Measurements from ENCODE around the gene TMEM147. TPM values are rescaled to one million over a fixed set of nuclear protein-coding genes. Genes with fewer than 3 reads are reported as not detected.

The TMEM147 gene
- total RNA-seq, 1 donor from 2014 or later: 77.7 TPM

DNA sequence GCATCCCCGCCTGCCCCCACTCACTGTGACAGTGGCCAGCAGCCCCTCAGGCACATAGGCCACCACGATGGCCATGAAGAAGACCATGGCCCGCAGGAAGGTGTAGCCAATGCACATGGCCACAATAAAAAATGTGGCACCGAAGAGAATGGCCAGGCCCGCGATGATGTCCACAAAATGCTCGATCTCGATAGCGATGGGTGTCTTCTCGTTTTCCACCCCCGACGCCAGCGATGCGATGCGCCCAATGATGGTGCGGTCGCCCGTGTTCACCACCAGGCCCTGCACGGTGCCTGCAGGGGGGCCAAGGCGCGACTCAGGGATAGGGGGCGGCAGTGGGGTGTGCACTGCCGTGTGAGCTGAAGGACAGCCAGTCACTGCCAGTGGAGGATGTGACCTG, 14.4 kb downstream of the TMEM147 start:
- DNase-seq (no peak), ATAC-seq (no peak)
- no peak overlapping the region for H3K27ac ChIP-seq
- TF ChIP-seq, protein P1, sequence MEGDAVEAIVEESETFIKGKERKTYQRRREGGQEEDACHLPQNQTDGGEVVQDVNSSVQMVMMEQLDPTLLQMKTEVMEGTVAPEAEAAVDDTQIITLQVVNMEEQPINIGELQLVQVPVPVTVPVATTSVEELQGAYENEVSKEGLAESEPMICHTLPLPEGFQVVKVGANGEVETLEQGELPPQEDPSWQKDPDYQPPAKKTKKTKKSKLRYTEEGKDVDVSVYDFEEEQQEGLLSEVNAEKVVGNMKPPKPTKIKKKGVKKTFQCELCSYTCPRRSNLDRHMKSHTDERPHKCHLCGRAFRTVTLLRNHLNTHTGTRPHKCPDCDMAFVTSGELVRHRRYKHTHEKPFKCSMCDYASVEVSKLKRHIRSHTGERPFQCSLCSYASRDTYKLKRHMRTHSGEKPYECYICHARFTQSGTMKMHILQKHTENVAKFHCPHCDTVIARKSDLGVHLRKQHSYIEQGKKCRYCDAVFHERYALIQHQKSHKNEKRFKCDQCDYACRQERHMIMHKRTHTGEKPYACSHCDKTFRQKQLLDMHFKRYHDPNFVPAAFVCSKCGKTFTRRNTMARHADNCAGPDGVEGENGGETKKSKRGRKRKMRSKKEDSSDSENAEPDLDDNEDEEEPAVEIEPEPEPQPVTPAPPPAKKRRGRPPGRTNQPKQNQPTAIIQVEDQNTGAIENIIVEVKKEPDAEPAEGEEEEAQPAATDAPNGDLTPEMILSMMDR (IDR thresholded peaks at IDR 0.05): no peak
- no peaks in the 10 kb centered on the region for H3K36me3 ChIP-seq
- peaks cover 6% of the 10 kb centered on the region for H3K4me1 ChIP-seq
- no peaks in the 10 kb centered on the region for H3K9me3 ChIP-seq
- H3K27me3 ChIP-seq: peaks cover 21% of the 10 kb centered on the region
- intact Hi-C loops (cut with DNase I): no loop called here
- no peak overlapping the region for H3K4me3 ChIP-seq

GRCh38 chr19:35560271-35560670, 14.8 kb downstream of the TMEM147 start:
- TF ChIP-seq, protein P1 (IDR thresholded peaks at IDR 0.05): no peak
- H3K36me3 ChIP-seq: no peaks in the 10 kb centered on the region
- intact Hi-C loops (cut with DNase I): no loop called here
- no peak overlapping the region for H3K4me3 ChIP-seq
- H3K27me3 ChIP-seq: peaks cover 21% of the 10 kb centered on the region
- peaks cover 6% of the 10 kb centered on the region for H3K4me1 ChIP-seq
- ATAC-seq (no peak), DNase-seq (no peak)
- no peak overlapping the region for H3K27ac ChIP-seq
- no peaks in the 10 kb centered on the region for H3K9me3 ChIP-seq

DNA sequence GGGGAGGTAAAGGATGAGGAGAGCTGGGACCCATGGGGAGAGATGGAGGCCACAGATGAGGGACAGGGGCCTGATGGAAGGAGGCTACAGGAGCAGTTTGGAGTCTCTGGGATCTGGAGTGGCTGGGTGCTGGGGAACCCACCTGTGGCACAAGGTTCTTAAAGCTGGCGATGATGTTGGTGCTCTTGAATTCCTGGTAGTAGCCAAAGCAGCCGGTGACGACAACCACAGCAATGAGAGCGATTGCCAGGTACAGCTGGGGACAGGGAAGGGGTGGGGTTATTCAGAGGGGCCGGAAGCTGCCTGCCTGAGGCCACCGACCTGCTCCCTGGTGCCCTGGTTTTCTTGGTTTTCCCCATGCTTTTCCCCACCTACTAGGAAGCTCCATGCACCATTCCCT, 15.3 kb downstream of the TMEM147 start:
- no peak overlapping the region for H3K27ac ChIP-seq
- TF ChIP-seq, protein P1 (IDR thresholded peaks at IDR 0.05): no peak
- no peak for DNase-seq
- intact Hi-C loops (cut with DNase I): no loop called here
- H3K9me3 ChIP-seq: no peaks in the 10 kb centered on the region
- ATAC-seq: no peak
- H3K27me3 ChIP-seq: peaks cover 21% of the 10 kb centered on the region
- H3K4me3 ChIP-seq: no peak overlapping the region
- no peaks in the 10 kb centered on the region for H3K36me3 ChIP-seq
- H3K4me1 ChIP-seq: peaks cover 6% of the 10 kb centered on the region

- DNase-seq: no peak
- ATAC-seq: no peak
- peaks cover 6% of the 10 kb centered on the region for H3K4me1 ChIP-seq
- H3K36me3 ChIP-seq: no peaks in the 10 kb centered on the region
- H3K4me3 ChIP-seq: no peak overlapping the region
- TF ChIP-seq, protein P1 (IDR thresholded peaks at IDR 0.05): no peak
- no peaks in the 10 kb centered on the region for H3K9me3 ChIP-seq
- intact Hi-C loops (cut with DNase I): no loop called here
- peaks cover 21% of the 10 kb centered on the region for H3K27me3 ChIP-seq
- H3K27ac ChIP-seq: no peak overlapping the region
Observed at GRCh38 chr19:35561436-35561835, 16.0 kb downstream of the TMEM147 start.

DNA sequence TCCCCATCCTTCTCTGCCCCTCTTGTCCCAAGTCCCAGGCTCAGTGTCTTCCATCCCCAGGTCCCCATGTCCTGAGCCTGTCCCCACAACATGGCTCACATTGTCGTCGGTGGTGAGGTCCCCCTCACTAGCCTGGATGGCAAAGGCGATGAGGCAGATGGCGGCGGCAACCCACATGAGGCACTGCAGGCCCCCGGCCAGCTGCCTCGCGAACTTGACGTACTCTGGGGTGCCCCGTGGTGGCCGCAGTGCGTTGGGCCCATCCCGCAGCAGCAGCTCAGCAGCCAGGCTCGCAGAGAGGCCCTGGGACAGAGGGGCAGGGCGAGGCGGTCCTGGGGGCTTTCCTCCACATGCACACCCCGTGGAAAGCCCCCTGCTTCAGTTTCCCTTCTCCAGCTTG, 16.9 kb downstream of the TMEM147 start:
- TF ChIP-seq, protein P1 (IDR thresholded peaks at IDR 0.05): no peak
- no peaks in the 10 kb centered on the region for H3K36me3 ChIP-seq
- no peak for ATAC-seq
- H3K4me1 ChIP-seq: peaks cover 6% of the 10 kb centered on the region
- DNase-seq: no peak
- no peak overlapping the region for H3K4me3 ChIP-seq
- H3K27me3 ChIP-seq: peaks cover 21% of the 10 kb centered on the region
- intact Hi-C loops (cut with DNase I): no loop called here
- H3K27ac ChIP-seq: no peak overlapping the region
- H3K9me3 ChIP-seq: no peaks in the 10 kb centered on the region

GRCh38 chr19:35562776-35563175, 17.4 kb downstream of the TMEM147 start:
- Histone ChIP-seq H3K27ac (no peak overlapping the region), H3K9me3 (no peaks in the 10 kb centered on the region), H3K36me3 (no peaks in the 10 kb centered on the region), H3K4me3 (no peak overlapping the region), H3K27me3 (peaks cover 21% of the 10 kb centered on the region), H3K4me1 (peaks cover 6% of the 10 kb centered on the region)
- no peak for ATAC-seq
- TF ChIP-seq, protein P1 (IDR thresholded peaks at IDR 0.05): no peak
- no peak for DNase-seq
- intact Hi-C loops (cut with DNase I): no loop called here

All from upper lobe of right lung (tissue), 1 donor.